Measurements from ENCODE around the gene PHF20. TPM values are rescaled to one million over a fixed set of nuclear protein-coding genes. Genes with fewer than 3 reads are reported as not detected.

PHF20 gene
- total RNA-seq, 4 donors from 2014 or later = 42.0 to 55.9 (median 49.2) TPM

DNA sequence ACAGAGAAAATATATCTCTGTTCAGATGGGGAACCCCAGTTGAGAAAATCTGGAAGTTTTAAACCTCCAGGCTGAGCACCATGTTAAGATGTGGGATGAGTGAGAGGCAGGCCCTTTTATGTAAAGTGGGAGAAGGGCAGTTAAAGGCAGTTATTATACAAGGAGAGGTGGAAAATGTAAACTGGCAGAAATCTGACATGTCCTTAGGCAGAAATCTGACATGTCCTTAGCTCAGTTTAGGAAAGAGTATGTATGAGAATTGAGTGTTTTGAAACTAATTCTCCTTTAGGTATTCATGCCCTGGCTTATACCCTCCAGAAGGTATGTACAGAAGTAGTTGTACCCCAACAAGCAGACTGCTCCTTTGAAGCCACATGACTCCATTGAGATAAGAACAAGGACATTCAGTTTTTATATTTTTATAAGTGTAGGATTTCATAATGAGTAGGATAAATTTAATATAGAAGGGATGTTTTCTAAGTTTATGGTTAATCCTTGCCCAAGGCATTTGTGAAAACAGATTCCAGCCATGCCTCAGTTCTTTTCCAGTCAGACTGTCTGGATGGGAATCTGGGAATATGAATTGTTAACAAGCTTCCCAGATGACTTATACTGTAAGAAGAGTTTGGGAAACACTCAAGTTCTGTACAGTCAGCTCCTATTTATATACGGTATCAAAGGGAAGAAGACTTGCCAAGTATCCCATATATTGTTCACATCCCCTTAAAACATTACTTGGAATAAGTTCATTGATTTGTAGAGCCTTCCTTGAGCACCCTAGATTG is 94.8 kb downstream of the PHF20 start:
- no peaks in the 10 kb centered on the region for H3K9me3 ChIP-seq
- TF ChIP-seq, protein P1, sequence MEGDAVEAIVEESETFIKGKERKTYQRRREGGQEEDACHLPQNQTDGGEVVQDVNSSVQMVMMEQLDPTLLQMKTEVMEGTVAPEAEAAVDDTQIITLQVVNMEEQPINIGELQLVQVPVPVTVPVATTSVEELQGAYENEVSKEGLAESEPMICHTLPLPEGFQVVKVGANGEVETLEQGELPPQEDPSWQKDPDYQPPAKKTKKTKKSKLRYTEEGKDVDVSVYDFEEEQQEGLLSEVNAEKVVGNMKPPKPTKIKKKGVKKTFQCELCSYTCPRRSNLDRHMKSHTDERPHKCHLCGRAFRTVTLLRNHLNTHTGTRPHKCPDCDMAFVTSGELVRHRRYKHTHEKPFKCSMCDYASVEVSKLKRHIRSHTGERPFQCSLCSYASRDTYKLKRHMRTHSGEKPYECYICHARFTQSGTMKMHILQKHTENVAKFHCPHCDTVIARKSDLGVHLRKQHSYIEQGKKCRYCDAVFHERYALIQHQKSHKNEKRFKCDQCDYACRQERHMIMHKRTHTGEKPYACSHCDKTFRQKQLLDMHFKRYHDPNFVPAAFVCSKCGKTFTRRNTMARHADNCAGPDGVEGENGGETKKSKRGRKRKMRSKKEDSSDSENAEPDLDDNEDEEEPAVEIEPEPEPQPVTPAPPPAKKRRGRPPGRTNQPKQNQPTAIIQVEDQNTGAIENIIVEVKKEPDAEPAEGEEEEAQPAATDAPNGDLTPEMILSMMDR (IDR thresholded peaks at IDR 0.05) = no peak
- TF ChIP-seq POLR2A (IDR thresholded peaks at IDR 0.05) (no peak), POLR2AphosphoS5 (IDR thresholded peaks at IDR 0.05) (no peak), EP300 (IDR thresholded peaks at IDR 0.05) (no peak)

DNA sequence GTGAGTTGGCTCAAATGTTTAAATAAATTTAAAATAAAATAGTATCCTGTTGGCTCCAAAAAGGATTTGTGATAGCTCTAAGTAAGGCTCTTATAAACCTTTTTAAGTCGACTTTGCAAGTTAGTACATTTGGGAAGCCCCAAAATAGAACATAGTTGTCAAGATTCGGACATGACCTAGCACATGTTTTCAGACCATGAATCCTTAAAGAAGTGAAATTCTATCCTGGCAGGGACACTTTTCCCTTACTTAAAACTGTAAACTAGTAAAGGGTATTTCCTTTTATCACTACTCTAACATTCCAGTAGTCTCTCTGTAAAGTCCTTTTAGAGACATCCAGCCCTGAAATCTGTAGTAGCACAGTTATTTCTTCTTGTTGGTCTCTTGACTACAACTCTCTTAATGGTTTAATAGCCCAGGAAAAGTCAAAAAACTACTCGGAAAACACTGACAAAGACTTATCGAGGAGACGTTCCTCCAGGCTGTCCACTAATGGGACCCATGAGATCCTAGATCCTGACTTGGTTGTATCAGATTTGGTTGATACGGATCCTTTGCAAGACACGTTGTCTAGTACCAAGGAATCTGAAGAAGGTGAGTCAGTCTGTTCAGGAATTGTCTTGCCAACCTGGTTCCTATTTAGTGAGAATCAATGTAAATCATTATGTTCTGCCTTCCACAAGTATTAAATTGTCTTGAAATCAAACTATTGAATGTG is 98.9 kb downstream of the PHF20 start:
- Histone ChIP-seq H3K27ac (peak overlapping the region; percentile 41 to 70 (median 60)), H3K4me1 (peaks cover 0 to 11% (median 3%) of the 10 kb centered on the region in 3 donors), H3K4me3 (peak overlapping the region in 1 of 2 donors; percentile 17), H3K9me3 (no peaks in the 10 kb centered on the region), H3K36me3 (peaks cover 0 to 17% of the 10 kb centered on the region in 2 donors), H3K27me3 (no peaks in the 10 kb centered on the region)
- no peak for TF ChIP-seq POLR2AphosphoS5 (IDR thresholded peaks at IDR 0.05)
- no peak for TF ChIP-seq POLR2A (IDR thresholded peaks at IDR 0.05)
- no peak for TF ChIP-seq EP300 (IDR thresholded peaks at IDR 0.05)
- TF ChIP-seq, protein P1 (IDR thresholded peaks at IDR 0.05) = no peak
- 36 to 51% methylated on average over 6 of the region's 7 CpGs for WGBS, 2 donors (ENCODE audit: low coverage in 1 of 2)
- ATAC-seq = no peak

More for the DNA sequence above, 94.8 kb downstream of the PHF20 start:
- Histone ChIP-seq H3K27me3 (no peaks in the 10 kb centered on the region), H3K4me3 (no peak overlapping the region), H3K4me1 (peaks cover 0 to 10% (median 3%) of the 10 kb centered on the region in 3 donors), H3K27ac (no peak overlapping the region), H3K36me3 (peaks cover 0 to 28% of the 10 kb centered on the region in 2 donors)
- WGBS, 2 donors (ENCODE audit: low coverage in 1 of 2) = 68 to 82% methylated on average over 1 of the region's 1 CpG
- no peak for ATAC-seq

DNA sequence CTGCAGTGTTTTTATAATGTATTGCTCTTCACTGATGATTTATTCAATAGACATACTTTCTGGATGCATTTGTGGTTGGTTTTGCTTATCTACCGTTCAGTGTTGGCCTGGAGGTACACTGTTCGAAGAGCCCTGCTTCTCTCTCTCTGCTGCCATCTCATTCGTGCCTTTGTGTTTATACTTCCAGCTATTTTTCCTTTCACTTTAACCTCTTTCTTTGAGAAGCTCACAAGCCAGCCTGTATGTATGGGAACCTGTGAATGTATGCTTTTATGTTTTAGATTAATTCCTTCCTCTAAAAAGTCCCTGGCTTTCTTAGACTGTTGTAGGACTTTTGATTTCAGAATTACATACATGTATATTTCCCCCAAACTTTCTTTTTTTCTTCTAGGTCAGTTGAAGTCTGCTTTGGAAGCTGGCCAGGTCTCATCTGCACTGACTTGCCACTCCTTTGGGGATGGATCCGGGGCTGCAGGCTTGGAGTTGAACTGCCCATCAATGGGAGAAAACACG is 99.5 kb downstream of the PHF20 start:
- peaks cover 0 to 11% of the 10 kb centered on the region in 2 donors for H3K36me3 ChIP-seq
- H3K4me3 ChIP-seq = peak overlapping the region in 1 of 2 donors; percentile 17
- H3K27ac ChIP-seq = peak overlapping the region; percentile 41 to 70 (median 60)
- WGBS, 2 donors (ENCODE audit: low coverage in 1 of 2) = 12% methylated on average over 5 of the region's 5 CpGs
- no peaks in the 10 kb centered on the region for H3K9me3 ChIP-seq
- H3K4me1 ChIP-seq = peaks cover 0 to 11% (median 3%) of the 10 kb centered on the region in 3 donors
- ATAC-seq = no peak
- no peaks in the 10 kb centered on the region for H3K27me3 ChIP-seq
- no peak for TF ChIP-seq POLR2A (IDR thresholded peaks at IDR 0.05)
- TF ChIP-seq EP300 (IDR thresholded peaks at IDR 0.05) = no peak
- TF ChIP-seq, protein P1 (IDR thresholded peaks at IDR 0.05) = no peak
- no peak for TF ChIP-seq POLR2AphosphoS5 (IDR thresholded peaks at IDR 0.05)

DNA sequence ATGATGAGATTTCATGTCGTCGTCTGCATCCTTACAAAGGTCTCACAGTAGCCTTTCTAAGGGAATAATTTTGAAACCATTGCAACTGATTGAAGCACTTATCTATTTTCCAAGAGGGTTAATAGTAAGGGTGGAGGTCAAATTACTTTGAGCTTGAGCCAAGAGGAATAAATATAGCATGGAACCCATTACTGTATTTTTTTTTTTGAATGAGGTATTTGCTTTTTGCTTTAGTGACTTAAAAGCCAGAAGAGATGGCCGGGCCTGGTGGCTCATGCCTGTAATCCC is 104.2 kb downstream of the PHF20 start:
- TF ChIP-seq, protein P1 (IDR thresholded peaks at IDR 0.05) = no peak
- TF ChIP-seq POLR2A (IDR thresholded peaks at IDR 0.05) (no peak), EP300 (IDR thresholded peaks at IDR 0.05) (no peak), POLR2AphosphoS5 (IDR thresholded peaks at IDR 0.05) (no peak)
- ATAC-seq = no peak
- Histone ChIP-seq H3K4me3 (no peak overlapping the region), H3K9me3 (no peaks in the 10 kb centered on the region), H3K27ac (no peak overlapping the region), H3K4me1 (peaks cover 0 to 7% (median under 1%) of the 10 kb centered on the region in 3 donors), H3K36me3 (peaks cover 0 to 5% of the 10 kb centered on the region in 2 donors), H3K27me3 (no peaks in the 10 kb centered on the region)
- 87 to 89% methylated on average over 3 of the region's 3 CpGs for WGBS, 2 donors (ENCODE audit: low coverage in 1 of 2)

Measured in gastroesophageal sphincter (tissue), 4 donors.